Fibroblast of villous mesenchyme (primary cell): ENCODE measurements around the gene DCDC1. TPM values are rescaled to one million over a fixed set of nuclear protein-coding genes. Genes with fewer than 3 reads are reported as not detected.

Experiments used
- DNase-seq: peaks from one replicate; pipeline ENCODE4 v3.0.0-alpha.2; 2010; ENCODE audit warnings: low read depth
- H3K4me3 ChIP-seq: 2 replicates; pipeline ENCODE4 v1.5.1; 2011; ENCODE audit warnings: low read depth, mild to moderate bottlenecking, low read length
- total RNA-seq: library from RNA; depleted of rRNA; stranded (reverse); fragments of >200 nt; gene quantifications from 2 replicates; pipeline ENCODE4 v1.2.3, GENCODE V29; 2012
- TF ChIP-seq, protein P1 (sequence below): IDR thresholded peaks from 2 replicates; pipeline ENCODE4 v1.5.1; 2012; ENCODE audit warnings: low read depth, mild to moderate bottlenecking, low read length; ENCODE audit not compliant: insufficient read depth

The DCDC1 gene
- total RNA-seq, 1 donor: 0.43 TPM

DNA sequence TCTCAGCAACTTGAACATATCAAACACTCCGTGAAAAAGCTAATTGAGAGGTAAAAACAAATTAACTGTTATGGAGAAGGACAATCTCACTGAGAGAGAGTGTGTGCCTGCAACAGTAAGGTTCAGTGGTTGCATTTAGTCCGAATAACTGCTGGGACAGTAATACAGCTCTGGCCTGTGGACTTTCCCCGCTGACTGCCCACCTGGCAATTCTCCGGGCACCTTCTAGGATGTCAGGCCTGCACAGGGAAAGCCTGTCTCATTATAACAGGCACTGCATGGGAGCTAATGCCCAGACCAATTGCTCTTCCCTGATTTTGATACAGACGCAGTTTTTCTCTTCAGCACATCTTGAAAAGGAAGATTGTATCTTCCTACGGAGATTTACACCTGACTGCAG, 251.0 kb downstream of the DCDC1 start:
- TF ChIP-seq, protein P1, sequence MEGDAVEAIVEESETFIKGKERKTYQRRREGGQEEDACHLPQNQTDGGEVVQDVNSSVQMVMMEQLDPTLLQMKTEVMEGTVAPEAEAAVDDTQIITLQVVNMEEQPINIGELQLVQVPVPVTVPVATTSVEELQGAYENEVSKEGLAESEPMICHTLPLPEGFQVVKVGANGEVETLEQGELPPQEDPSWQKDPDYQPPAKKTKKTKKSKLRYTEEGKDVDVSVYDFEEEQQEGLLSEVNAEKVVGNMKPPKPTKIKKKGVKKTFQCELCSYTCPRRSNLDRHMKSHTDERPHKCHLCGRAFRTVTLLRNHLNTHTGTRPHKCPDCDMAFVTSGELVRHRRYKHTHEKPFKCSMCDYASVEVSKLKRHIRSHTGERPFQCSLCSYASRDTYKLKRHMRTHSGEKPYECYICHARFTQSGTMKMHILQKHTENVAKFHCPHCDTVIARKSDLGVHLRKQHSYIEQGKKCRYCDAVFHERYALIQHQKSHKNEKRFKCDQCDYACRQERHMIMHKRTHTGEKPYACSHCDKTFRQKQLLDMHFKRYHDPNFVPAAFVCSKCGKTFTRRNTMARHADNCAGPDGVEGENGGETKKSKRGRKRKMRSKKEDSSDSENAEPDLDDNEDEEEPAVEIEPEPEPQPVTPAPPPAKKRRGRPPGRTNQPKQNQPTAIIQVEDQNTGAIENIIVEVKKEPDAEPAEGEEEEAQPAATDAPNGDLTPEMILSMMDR: no peak
- H3K4me3 ChIP-seq: no peak overlapping the region
- DNase-seq: no peak

DNA sequence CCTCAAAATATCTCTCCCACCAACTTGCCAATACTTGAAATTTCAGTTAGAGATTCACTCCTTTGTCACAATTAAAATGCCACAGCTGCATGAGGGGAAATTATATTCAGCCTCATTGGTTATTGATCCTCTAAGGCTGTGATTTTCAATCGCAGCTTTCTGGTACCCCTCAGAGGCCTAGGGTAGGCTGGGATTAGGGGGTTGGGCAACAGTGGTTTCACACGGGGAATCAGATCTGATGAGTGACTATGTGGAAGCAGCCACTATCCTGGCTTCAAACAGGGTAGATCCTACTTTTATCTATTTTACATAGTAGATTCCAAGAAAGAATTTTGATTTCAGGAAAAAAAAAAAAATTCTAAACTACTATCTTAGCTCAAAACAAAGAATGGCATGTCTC, 252.5 kb downstream of the DCDC1 start:
- no peak for DNase-seq
- TF ChIP-seq, protein P1: no peak
- H3K4me3 ChIP-seq: no peak overlapping the region

DNA sequence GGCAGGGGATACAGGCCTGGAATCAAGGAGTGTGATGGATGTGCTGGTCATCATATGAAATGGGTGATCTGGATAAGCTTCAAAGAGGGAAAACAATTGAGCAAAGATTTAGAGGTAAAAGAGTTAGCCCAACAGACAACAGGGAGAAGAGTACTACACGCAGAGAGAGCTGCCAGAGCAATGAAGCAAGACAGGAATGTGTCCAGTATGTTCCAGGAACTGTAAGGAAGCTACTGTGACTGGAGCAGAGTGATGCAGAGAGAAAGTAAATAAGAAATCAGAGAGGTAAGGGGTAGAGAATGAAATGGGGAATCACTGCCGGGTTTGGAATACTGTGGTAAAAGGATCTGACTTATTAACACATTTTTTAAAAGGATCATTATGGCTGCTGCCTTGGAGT, 255.1 kb downstream of the DCDC1 start:
- no peak for DNase-seq
- H3K4me3 ChIP-seq: no peak overlapping the region
- TF ChIP-seq, protein P1: no peak

DNA sequence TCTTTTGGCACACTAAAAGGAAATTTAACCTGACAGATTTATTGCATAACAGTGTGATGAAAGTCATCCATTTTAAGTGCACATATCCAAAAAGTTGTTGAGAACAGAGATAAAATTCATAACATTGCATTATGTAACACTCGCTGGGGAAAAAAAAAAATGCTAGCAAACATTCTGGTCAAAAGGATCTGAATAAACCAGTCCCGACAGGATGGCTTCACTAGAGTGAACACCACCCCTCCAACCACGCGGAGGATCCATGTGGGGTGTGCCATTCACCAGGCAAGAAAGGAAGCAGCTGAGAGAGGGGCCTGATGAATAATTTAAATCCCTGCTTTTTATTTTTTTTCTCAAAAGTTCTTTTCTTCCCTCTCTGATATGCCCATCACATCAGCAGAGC, 258.7 kb downstream of the DCDC1 start:
- TF ChIP-seq, protein P1: no peak
- no peak overlapping the region for H3K4me3 ChIP-seq
- DNase-seq: no peak

DNA sequence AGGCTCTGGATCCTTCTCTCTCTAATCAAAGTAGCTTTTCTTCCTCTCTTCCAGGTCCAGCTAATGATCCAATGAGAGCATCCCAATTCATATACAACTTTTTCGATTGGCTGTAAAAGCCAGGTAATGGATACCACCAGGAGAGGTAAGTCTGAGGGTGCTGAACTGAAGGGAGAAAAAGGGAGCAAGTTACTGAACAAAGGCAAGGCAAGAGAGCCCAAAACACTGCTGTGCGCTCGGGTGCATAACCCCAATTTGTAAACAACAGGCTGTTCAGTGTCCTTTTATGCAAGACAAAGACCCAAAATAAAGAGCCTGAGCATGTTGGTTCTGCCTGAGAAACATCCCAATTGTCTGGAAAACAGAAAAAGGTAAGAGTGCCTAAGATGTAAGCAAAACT, 260.1 kb downstream of the DCDC1 start:
- TF ChIP-seq, protein P1: no peak
- no peak for DNase-seq
- no peak overlapping the region for H3K4me3 ChIP-seq

DNA sequence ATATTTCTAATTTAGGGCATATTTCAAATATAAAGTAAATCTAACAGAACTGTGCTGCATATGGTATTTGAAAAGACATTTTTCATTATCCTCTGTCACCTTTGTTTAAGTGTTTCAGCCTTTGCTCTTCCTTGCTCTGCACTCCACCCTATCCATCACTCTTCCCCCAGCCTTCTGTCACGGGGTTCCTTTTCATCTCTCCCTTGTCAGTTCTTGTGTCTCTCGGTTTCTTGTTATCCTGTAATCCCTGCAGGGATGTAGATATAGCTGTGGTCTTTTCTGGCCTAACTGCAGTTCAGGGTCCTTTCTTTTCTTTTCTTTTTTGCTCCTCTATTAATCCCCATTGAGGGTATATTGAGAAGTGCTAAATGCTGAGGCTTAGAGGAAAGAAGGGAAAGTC, 261.9 kb downstream of the DCDC1 start:
- TF ChIP-seq, protein P1: no peak
- no peak overlapping the region for H3K4me3 ChIP-seq
- no peak for DNase-seq

DNA sequence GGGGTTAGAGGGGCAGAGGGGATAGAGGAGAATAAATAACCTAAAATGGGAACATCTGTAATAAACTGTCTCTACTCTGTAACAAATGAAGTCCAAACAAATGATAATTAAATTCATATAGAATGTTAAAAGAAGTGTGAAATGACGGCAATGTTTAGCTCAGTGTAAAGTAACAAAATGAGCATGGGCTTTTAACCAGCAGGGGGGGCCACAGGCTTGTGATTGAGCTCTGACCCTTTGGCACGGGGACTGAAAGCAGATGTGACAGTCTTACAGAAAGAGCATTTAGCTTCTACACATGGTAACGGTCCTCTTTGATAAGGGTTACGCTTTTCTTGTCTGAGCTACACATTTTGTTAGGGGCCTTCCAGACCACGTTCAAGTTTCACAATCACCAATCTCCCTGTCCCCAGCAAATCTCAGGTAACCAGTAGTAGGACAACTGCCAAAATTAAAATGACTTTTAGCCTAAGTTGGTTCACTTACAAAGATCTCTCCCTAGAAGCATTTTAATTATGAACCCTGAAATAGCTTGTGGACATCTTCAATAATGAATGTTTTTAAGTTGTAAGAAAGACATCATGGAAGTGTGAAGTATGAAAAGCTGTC, 262.5 kb downstream of the DCDC1 start:
- peak; percentile 0 for DNase-seq
- no peak overlapping the region for H3K4me3 ChIP-seq
- TF ChIP-seq, protein P1: peak; percentile 15
